K562 (cell line): ENCODE results near the gene MRPL52. TPM values are rescaled to one million over a fixed set of nuclear protein-coding genes. Genes with fewer than 3 reads are reported as not detected.
A peak's percentile ranks its signal among the peaks of the same experiment; 100 is the strongest.

ENCODE experiments used
- ATAC-seq: fragments of 200-7000 bp; cut with Tn5 transposase; 3 replicates; pipeline ENCODE4 v1.9.1; 2020; ENCODE audit warnings: moderate library complexity
- BruUV-seq: library from RNA; stranded (reverse); fragments of 400-500 nt; replicated peaks from 2 replicates; lab custom pipeline; 2021; lab: Mats Ljungman, UMichigan
- CTCF ChIA-PET: fragments of 300-600 bp; formaldehyde crosslinking; extraction: SDS; loops from one replicate; lab custom pipeline; 2021; ENCODE audit warnings: low intra/inter-chr PET ratio; lab: Yijun Ruan, JAX
- POLR2A ChIA-PET: fragments of 300-600, 350-650 bp; sonication (Branson Sonifier 250); formaldehyde crosslinking; extraction: SDS; loops from one replicate; lab custom pipeline; 2021; ENCODE audit warnings: antibody characterized with exemption, inconsistent platforms; lab: Yijun Ruan, JAX
- DNase-seq, 4 experiments: peaks; one replicate each; pipeline versions ENCODE4 v3.0.0 to v3.0.0-alpha.2; 2011 to 2018; ENCODE audit warnings: low spot score in 3 of 4, mixed read lengths in 3 of 4; ENCODE audit errors: extremely low read depth in 1 of 4
- FAIRE-seq: peaks from 2 replicates; lab custom pipeline; 2011; peaks lifted over from hg19 to GRCh38; lab: Jason Lieb, UNC
- H2AFZ ChIP-seq: 2 replicates; pipeline ENCODE4 v1.6.0; 2011; ENCODE audit warnings: low read depth, low read length, control low read depth, inconsistent platforms
- H3K27ac ChIP-seq: fragments of 200-600 bp; 3 replicates; pipeline ENCODE4 v1.8.0; 2011; ENCODE audit warnings: low read depth, mild to moderate bottlenecking, control low read depth, inconsistent platforms, low read length, moderate library complexity, mixed read lengths; ENCODE audit errors: extremely low read depth
- H3K27me3 ChIP-seq, 2 experiments: fragments of 300-600 bp in 1 of 2; 2 replicates in 1 of 2; 3 replicates in 1 of 2; pipeline versions ENCODE4 v1.6.0 to v1.8.0; 2011; ENCODE audit warnings: inconsistent platforms in 2 of 2, low read length in 2 of 2, mild to moderate bottlenecking in 1 of 2, mixed read lengths in 1 of 2, moderate library complexity in 1 of 2; ENCODE audit not compliant: control insufficient read depth in 2 of 2, insufficient read depth in 2 of 2
- H3K36me3 ChIP-seq: fragments of 300-600 bp; 3 replicates; pipeline ENCODE4 v1.8.0; 2011; ENCODE audit warnings: mild to moderate bottlenecking, low read length, inconsistent platforms; ENCODE audit not compliant: control insufficient read depth, insufficient read depth
- H3K4me1 ChIP-seq, 2 experiments: fragments of 200-600 bp in 1 of 2; replicated peaks in 1 of 2; 2 replicates in 1 of 2; 3 replicates in 1 of 2; pipeline versions ENCODE4 v1.5.1 to v1.8.0; 2011; ENCODE audit warnings: inconsistent platforms in 2 of 2, low read length in 2 of 2, mild to moderate bottlenecking in 1 of 2, mixed read lengths in 1 of 2, moderate library complexity in 1 of 2; ENCODE audit not compliant: control insufficient read depth in 2 of 2, insufficient read depth in 2 of 2
- H3K4me2 ChIP-seq: 2 replicates; pipeline ENCODE4 v1.6.1; 2011; ENCODE audit warnings: low read length, control low read depth, inconsistent platforms, mixed read lengths; ENCODE audit not compliant: insufficient read depth
- H3K4me3 ChIP-seq: fragments of 200-600 bp; sonication (generic), shearing (Covaris generic); 2 replicates; pipeline ENCODE4 v1.5.1; 2016; ENCODE audit warnings: control low read depth, inconsistent platforms
- H3K79me2 ChIP-seq: fragments of 200-600 bp; 3 replicates; pipeline ENCODE4 v1.8.0; 2011; ENCODE audit warnings: low read length, inconsistent platforms; ENCODE audit not compliant: control insufficient read depth, insufficient read depth
- H3K9ac ChIP-seq, 2 experiments: 2 replicates each; pipeline versions ENCODE4 v1.6.0 to v1.6.1; 2011; ENCODE audit warnings: low read depth in 2 of 2, low read length in 2 of 2, control low read depth in 1 of 2, inconsistent platforms in 1 of 2, mild to moderate bottlenecking in 1 of 2, mixed read lengths in 1 of 2; ENCODE audit not compliant: insufficient read depth in 1 of 2
- H3K9me1 ChIP-seq: one replicate; pipeline ENCODE4 v1.6.0; 2011; ENCODE audit warnings: inconsistent platforms, mild to moderate bottlenecking, low read length, moderate library complexity; ENCODE audit not compliant: control insufficient read depth, insufficient read depth
- H3K9me3 ChIP-seq: replicated peaks from 2 replicates; pipeline ENCODE4 v1.5.1; 2011; ENCODE audit warnings: low read depth, low read length, inconsistent platforms; ENCODE audit not compliant: control insufficient read depth, insufficient read depth
- H4K20me1 ChIP-seq: replicated peaks from 2 replicates; pipeline ENCODE4 v1.6.1; 2011; ENCODE audit warnings: low read length, inconsistent platforms, mixed read lengths; ENCODE audit not compliant: control insufficient read depth, insufficient read depth
- BCOR ChIP-seq: fragments of 450-650 bp; IDR thresholded peaks from 2 replicates; pipeline ENCODE4 v1.6.1; 2016
- CAMTA2 ChIP-seq: fragments of 250-450 bp; sonication (Bioruptor Pico); conservative IDR thresholded peaks from 2 replicates; pipeline ENCODE4 v1.5.1; 2022
- CBX5 ChIP-seq: IDR thresholded peaks from 2 replicates; pipeline ENCODE4 v1.6.1; 2014; ENCODE audit warnings: low read depth, borderline replicate concordance
- CTCF ChIP-seq, 3 experiments: IDR thresholded peaks in 2 of 3; conservative IDR thresholded peaks in 1 of 3; 2 replicates each; pipeline ENCODE4 v1.5.1; 2011 to 2012; ENCODE audit warnings: low read length in 3 of 3, mild to moderate bottlenecking in 3 of 3, control low read depth in 2 of 3, improper control_type of control experiment in 1 of 3, inconsistent platforms in 1 of 3, low read depth in 1 of 3, mixed read lengths in 1 of 3, moderate library complexity in 1 of 3; ENCODE audit not compliant: insufficient read depth in 2 of 3
- E4F1 ChIP-seq: fragments of 250-450 bp; sonication (Bioruptor Pico); IDR thresholded peaks from 2 replicates; pipeline ENCODE4 v1.5.0; 2021; ENCODE audit warnings: mild to moderate bottlenecking, borderline replicate concordance
- EP300 ChIP-seq: IDR thresholded peaks from 2 replicates; pipeline ENCODE4 v1.6.1; 2012; ENCODE audit warnings: low read length, improper control_type of control experiment
- FOSL1 ChIP-seq: fragments of 200-800 bp; sonication (Bioruptor generic); conservative IDR thresholded peaks from 2 replicates; pipeline ENCODE4 v1.6.1; 2016; ENCODE audit warnings: missing genetic modification characterization, missing compliant biosample characterization
- GABPB1 ChIP-seq: sonication (generic); formaldehyde crosslinking; IDR thresholded peaks from 2 replicates; pipeline ENCODE4 v1.8.0; 2022; ENCODE audit warnings: mild to moderate bottlenecking, missing genetic modification reagents
- HCFC1 ChIP-seq: IDR thresholded peaks from 2 replicates; pipeline ENCODE4 v1.6.1; 2012; ENCODE audit warnings: low read depth, low read length, improper control_type of control experiment
- NCOA1 ChIP-seq: fragments of 450-650 bp; IDR thresholded peaks from 2 replicates; pipeline ENCODE4 v1.6.1; 2016; ENCODE audit warnings: low read depth
- NCOA4 ChIP-seq: fragments of 450-650 bp; IDR thresholded peaks from 2 replicates; pipeline ENCODE4 v1.6.1; 2018; ENCODE audit warnings: mild to moderate bottlenecking; ENCODE audit not compliant: partially characterized antibody
- RFX5 ChIP-seq: IDR thresholded peaks from 2 replicates; pipeline ENCODE4 v1.6.1; 2011; ENCODE audit warnings: low read depth, mild to moderate bottlenecking, improper control_type of control experiment, low read length
- SPI1 ChIP-seq: IDR thresholded peaks from 2 replicates; pipeline ENCODE4 v1.6.1; 2011; ENCODE audit warnings: low read depth, low read length, control low read depth, borderline replicate concordance
- WGBS: fragments of 100-300 bp; shearing (Covaris generic); methylation state at CpG from one replicate; pipeline ENCODE4 v1.1.6; 2016; ENCODE audit warnings: low coverage, mixed read lengths; ENCODE audit not compliant: insufficient coverage; ENCODE audit errors: missing lambda C conversion rate; 5-methylcytosine and 5-hydroxymethylcytosine counted together
- in situ Hi-C: fragments of 300-500 bp; cut with MboI; formaldehyde crosslinking; loops from 4 replicates; pipeline ENCODE4 v1.15.0; 2018; ENCODE audit warnings: inconsistent platforms, mixed read lengths
- intact Hi-C: fragments of 100-400 bp; cut with micrococcal nuclease; formaldehyde crosslinking; loops from 2 replicates; pipeline ENCODE4 v1.14.2; 2022
- polyA plus RNA-seq, 8 experiments: library from polyadenylated mRNA; depleted of rRNA in 4 of 8; stranded (reverse) in 5 of 8; unstranded in 3 of 8; fragments of >200 nt; fragmentation: Nextera tagmentation in 2 of 8; fragmentation: Illumina TruSeq in 1 of 8; extraction: Ambion mirVana in 2 of 8; extraction: Trizol in 1 of 8; gene quantifications; 2 replicates each; pipeline versions ENCODE4 v1.2.1 to v1.2.3, GENCODE V29; 2011 to 2014; ENCODE audit warnings: inconsistent platforms in 1 of 8, missing spikeins in 1 of 8
- total RNA-seq, 7 experiments: library from RNA; depleted of rRNA in 6 of 7; stranded (reverse); fragments of >200 nt in 6 of 7; fragmentation: Illumina TruSeq in 2 of 7; extraction: Trizol in 2 of 7; gene quantifications; 2 replicates each; pipeline versions ENCODE4 v1.2.1 to v1.2.3, GENCODE V29; 2011 to 2021; ENCODE audit warnings: low replicate concordance in 1 of 7

The MRPL52 gene
- total and polyA plus RNA-seq, 9 of the 15 experiments (the other 6 are each of a cell fraction or from before 2014, with no cell fraction given): 56.5 to 213 (median 168) TPM

- no peak for TF ChIP-seq HCFC1
- no peak for TF ChIP-seq GABPB1 (CRISPR knock-in tag)
- no peak for TF ChIP-seq EP300
- TF ChIP-seq NCOA4: no peak
- no peak for TF ChIP-seq NCOA1
- TF ChIP-seq E4F1 (CRISPR knock-in tag): no peak
Observed at GRCh38 chr14:22846811-22847307, 17.2 kb downstream of the MRPL52 start (continued).

GRCh38 chr14:22847661-22848341 is 18.1 kb downstream of the MRPL52 start:
- peak; percentile 30; the same call in 2 of the 3 replicates for ATAC-seq
- H4K20me1 ChIP-seq: no peaks in the 10 kb centered on the region
- BruUV-seq: no TSS peak
- 74% methylated on average over 11 of the region's 14 CpGs for WGBS
- FAIRE-seq: no peak
- intact Hi-C loops (no loop called here), in situ Hi-C loops (loop anchor here (10.0 kb wide), 2 partner anchors 193 to 283 kb away; no protein-coding TSS in a partner anchor)
- no peak overlapping the region for H3K27ac ChIP-seq
- H3K4me3 ChIP-seq: no peak overlapping the region
- ChIA-PET POLR2A (interaction anchor here (0.5 to 1.3 kb wide), 4 partner anchors 13 to 48 kb away, joined by 3 read pairs; no protein-coding TSS in a partner anchor), CTCF (no interaction called here)
- H3K4me1 ChIP-seq: peaks cover 5 to 27% of the 10 kb centered on the region in 2 experiments; a peak in 3 of 5 replicates
- H3K9ac ChIP-seq: peak overlapping the region in 1 of 2 experiments; percentile 53; a peak in 1 of 4 replicates
- H3K4me2 ChIP-seq: no peak overlapping the region
- no peak for DNase-seq
- H3K9me3 ChIP-seq: no peaks in the 10 kb centered on the region
- no peaks in the 10 kb centered on the region for H3K36me3 ChIP-seq
- no peaks in the 10 kb centered on the region for H3K9me1 ChIP-seq
- peak overlapping the region; percentile 22 for H2AFZ ChIP-seq
- no peaks in the 10 kb centered on the region for H3K79me2 ChIP-seq
- TF ChIP-seq FOSL1 (tag): no peak
- no peak for TF ChIP-seq CAMTA2 (CRISPR knock-in tag)
- no peak for TF ChIP-seq RFX5
- TF ChIP-seq SPI1: 0 out of 2 replicates have a peak, but pooled peaks have one; percentile 12
- TF ChIP-seq CTCF (IDR thresholded peaks at IDR 0.05 in 2 of 3, conservative IDR thresholded peaks at IDR 0.05 in 1 of 3; ENCODE audit: insufficient read depth in 2 of 3, low read depth in 1 of 3, low read length in 3 of 3): peak in 2 of 3 experiments; percentile 21 to 24; a peak in 2 of 6 replicates
- TF ChIP-seq CBX5: no peak
- no peak for TF ChIP-seq BCOR
- no peaks in the 10 kb centered on the region for H3K27me3 ChIP-seq
